HG03103 (cell line): ENCODE measurements around the gene TRMT5.

Source experiments
- ATAC-seq: cut with Tn5 transposase; IDR thresholded peaks from one replicate; pipeline ENCODE4 v1.9.1; 2021; ENCODE audit warnings: low read depth; ENCODE audit not compliant: unreplicated experiment

Gene TRMT5

DNA sequence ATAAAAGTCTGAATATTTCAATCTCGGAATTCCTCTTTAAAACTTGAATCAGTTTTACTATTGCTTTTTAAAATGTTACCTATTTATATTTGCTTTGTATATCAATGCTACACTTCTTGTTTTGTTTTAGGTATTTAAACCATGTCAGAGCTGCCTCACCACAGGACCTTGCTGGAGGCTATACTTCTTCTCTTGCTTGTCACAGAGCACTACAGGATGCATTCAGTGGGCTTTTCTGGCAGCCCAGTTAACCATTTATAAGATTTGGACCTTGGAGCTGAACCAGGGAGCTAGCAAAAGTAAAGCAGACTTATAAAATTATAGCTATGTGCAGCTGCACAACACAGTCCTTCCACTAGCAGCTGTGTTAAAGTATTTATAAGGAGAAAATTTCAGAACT, 12.8 kb downstream of the TRMT5 start:
- no peak for ATAC-seq

DNA sequence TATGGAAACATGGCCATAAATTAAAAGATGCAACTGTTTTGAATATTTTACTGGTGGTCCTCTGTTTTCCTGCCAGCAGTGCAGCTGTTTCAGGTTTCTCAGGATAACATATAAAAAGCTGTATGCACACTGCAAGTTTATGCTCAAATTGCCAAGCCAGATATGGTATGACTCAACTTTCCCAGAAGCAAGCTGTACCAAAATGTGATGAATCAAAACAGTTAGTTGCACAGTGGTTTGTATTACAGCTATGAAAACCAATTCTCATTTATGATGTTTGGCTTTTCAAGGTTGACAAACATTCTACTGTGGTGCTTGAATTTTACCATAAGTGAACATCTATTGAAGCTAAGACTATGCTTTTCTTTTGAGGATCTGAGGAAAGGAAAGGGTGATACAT, 15.5 kb downstream of the TRMT5 start:
- ATAC-seq, result no peak

DNA sequence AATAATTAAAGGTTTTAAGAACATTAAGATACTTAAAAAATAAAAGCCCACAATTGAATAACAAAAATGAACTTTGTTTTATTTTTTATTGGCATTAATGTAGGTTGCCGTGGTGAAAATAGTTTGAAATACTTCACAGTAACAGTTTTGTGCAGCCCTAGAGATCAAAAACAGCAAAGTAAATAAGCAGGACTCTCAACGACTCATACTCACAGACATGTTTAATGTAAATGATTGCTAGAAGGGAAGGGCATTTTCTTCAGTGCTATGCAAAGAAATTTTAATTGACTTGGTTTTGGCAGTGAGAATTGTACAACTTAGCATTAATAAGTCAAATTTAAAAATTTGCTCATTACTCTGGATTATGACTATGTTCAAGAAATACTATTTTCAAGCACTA, 16.0 kb downstream of the TRMT5 start:
- ATAC-seq, result no peak

DNA sequence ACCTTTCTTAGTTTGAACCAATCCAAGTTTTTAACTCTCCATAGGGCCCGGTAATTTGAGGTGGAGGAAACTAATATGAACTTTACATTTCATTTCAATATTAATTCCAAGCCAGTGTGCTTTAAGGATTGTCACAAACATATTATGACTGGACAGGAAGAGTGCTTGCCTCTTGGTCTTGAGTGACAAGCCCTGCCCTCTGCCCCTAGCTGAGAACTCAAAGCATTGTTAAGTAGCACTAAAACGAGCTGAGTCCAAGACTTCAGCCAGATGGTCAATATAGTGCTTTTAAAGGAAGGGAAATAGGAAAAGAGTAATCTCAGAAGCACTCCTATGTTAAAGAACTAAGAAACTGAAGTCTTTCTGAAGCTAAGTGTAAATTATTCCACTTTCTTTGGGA, 17.1 kb downstream of the TRMT5 start:
- no peak for ATAC-seq

DNA sequence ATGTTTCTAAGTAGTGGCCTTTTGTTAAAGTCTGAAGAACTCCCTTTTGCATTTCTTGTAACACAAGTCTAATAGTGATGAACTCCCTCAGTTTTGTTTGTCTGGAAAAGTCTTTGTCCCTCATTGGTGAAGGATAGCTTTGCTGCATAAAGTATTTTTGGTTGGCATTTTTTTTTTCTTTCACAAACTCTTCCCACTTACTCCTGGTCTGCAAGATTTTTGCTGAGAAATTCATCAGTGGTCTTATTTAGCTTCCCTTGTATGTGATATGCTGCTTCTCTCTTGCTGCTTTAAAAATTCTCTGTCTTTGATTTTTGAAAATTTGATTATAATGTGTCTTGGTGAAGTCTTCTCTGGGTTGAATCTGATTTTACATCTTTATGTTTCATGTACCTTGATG, 22.7 kb downstream of the TRMT5 start:
- ATAC-seq, result no peak

DNA sequence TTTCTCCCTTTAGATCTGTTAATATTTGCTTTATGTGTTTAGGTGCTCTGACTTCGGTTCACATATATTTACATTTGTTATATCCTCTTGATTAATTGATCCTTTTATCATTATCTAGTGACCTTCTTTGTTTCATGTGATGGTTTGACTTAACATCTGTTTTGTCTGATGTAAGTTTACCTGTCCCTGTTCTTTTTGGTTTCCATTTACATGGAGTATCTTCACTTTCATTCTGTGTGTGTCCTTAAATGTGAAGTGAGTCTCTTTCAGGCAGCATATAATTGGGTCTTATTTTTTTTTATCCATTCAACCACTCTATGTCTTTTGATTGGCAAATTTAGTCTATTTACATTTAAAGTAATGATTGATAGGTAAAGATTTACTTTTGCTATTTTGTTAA, 24.2 kb downstream of the TRMT5 start:
- no peak for ATAC-seq

DNA sequence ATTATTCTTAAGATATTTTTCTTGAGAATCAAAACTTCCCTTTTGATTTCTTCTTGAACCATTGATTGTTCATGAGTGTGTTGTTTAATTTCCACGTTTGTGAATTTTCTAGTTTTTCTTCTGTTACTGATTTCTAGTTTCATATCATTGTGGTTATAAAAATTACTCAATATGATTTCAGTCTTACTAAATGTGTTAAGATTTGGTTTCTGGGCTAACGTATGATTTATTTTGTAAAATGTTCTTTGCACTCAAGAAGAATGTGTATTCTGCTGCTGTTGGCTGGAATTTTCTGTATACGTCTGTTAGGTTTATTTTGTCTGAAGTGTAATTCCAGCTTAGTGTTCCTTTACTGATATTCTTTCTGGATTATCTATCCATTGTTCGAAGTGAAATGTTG, 24.7 kb downstream of the TRMT5 start:
- no peak for ATAC-seq

DNA sequence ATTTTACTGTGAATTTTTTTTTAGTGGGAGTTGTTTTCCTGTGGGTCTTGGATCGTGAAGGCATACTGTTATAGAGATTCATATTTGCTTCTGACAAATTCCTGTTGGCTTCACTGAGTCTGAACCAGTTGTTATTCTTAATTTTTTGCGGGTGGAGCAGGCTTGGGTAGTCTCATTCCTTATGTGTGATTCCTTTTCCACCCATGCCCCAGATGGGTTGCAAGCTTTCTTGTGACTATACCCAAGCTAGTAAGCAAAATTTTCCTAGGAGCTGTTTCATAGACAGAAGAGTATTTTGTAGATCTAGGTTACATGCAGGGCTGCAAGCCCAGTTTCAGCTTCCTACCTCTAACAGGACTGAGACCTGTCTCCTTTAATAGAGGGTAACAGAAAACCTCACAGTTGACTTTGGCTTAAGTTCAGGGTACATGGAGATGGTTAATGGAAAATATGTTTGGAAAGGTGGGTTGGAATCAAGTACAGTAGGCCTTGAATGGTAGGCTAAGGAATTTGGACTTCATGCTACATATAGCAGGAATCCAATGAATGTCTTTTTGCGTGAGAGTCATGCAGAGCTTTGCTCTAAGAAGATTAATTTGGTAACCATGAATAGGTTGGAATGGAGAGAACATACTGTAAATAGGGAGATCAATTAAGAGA, 29.0 kb downstream of the TRMT5 start:
- ATAC-seq, result no peak

DNA sequence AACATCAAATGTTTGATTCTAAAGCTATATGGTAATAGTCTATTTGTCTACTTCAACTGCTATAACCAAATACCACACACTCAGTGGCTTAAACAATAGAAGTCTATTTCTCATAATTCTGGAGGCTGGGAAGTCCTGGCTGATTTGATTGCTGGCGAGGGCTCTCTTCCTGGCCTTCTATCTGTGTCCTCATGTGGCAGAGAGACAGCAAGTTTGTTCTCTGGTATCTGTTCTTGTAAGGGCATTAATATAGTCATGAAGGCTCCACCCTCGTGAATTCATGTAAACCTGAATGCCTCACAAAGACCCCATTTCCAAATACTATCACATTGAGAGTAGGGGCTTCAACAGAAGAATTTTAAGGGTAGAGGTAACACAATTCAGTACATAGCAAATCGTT, 34.1 kb downstream of the TRMT5 start:
- no peak for ATAC-seq

DNA sequence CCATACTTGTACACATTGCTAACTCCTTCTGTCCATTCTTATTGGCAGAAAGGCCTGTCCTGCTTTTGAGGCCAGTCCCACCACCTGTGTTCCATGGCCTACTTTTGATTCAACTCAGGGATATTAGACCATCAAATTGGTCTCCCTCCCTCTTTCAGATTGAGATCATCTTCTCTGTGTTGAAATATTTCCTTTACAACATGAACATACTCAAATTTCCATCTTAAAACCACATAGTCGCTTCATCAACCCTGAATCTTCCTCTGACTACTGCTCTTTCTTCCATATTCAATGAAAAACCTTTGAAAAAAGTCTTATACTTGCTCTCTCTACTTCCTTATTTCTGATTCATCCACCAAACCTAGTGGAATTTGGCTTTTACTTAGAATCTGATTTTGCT, 34.9 kb downstream of the TRMT5 start:
- no peak for ATAC-seq

DNA sequence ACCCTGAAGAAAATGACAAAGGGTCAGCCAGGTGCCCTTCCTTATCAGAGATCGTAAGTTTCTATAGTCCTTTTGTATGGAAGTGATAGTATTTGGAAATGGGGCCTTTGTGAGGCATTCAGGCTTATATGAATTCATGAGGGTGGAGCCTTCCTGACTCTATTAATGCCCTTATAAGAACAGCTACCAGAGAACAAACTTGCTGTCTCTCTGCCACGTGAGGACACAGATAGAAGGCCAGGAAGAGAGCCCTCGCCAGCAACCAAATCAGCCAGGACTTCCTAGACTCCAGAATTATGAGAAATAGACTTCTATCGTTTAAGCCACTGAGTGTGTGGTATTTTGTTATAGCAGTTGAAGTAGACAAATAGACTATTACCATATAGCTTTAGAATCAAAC, 36.7 kb downstream of the TRMT5 start:
- no peak for ATAC-seq

DNA sequence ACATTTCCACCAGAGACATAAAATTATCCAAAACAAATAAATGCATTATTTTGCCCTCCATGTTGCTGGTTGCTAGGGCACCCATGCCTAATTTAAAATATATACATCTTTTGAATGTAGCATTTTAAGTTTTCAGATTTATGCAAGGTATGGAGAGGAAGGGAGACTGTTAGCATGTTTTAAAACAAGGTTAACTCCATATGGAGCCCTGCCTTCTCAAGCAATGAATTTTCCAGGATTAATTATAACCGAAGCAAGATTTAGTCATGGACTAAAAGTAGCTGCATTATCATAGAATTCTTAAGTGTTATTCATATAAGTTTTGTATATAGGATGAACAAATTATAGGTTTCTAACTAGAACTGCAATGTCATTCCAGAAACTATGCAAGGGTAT, 37.2 kb downstream of the TRMT5 start:
- no peak for ATAC-seq

DNA sequence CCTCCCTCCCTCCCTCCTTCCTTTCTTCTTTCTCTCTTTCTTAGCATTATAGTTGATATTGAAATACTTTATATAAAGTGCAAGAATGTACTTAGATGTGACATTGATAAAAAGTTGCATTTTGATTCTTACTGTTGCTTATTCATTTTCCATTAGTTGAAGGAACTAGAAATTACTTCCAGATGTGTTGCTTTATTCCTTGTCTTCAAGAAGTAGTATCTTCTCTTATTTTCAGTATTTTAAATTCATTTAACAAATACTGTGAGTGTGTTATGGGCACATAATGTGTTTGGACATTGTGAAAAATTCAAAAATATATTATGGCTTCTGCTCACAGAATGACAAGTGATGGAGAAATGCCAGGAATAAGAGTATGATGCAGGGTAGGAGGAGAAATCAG, 45.6 kb downstream of the TRMT5 start:
- ATAC-seq, result no peak

DNA sequence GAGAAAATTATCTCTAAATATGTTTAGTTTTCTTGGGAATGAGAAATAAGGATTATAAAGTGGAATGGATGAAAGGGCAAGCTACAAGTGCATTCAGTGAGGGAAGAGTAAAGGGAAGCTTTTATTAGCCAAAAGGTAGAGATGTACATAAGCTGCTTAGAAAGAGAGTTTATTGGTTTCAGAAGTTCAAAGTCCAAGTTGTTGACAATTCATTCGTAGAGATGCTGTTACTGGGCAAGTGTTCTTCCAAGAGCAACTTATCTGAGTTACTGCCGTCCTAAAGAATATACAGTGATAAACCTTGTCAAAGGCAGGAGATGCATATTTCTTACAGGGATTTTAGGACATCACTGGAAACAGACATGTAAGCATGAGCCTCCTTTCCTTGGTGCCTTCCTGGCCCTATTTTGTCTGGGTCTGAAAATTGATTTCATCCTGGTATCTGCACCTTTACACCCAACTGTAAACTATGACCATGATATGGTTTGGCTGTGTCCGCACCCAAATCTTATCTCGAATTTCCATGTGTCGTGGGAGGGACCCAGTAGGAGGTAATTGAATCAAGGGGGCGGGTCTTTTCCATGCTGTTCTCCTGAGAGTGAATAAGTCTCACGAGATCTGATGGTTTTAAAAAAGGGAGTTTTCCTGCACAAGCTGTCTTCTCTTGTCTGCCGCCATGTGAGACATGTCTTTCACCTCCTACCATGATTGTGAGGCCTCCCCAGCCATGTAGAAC, 46.8 kb downstream of the TRMT5 start:
- no peak for ATAC-seq

DNA sequence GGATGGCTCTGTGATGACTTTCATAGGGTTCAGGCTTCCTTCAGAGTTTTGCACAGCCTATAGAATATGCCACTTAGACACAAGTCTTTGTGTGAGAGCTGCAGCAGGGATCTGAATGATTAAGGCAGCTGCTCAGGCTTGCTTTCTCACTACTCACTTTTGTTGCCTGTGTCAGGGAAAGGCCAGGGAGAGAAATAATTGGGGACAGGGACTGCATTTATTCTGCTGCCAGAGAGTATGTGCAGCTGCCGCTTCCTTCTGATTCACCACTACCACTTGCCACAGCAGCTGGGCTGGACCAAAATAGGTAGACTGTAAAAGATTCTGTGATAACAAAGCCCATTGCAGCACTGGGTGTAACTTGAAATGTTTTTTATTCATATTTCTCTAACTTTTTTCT, 49.7 kb downstream of the TRMT5 start:
- ATAC-seq, result no peak

DNA sequence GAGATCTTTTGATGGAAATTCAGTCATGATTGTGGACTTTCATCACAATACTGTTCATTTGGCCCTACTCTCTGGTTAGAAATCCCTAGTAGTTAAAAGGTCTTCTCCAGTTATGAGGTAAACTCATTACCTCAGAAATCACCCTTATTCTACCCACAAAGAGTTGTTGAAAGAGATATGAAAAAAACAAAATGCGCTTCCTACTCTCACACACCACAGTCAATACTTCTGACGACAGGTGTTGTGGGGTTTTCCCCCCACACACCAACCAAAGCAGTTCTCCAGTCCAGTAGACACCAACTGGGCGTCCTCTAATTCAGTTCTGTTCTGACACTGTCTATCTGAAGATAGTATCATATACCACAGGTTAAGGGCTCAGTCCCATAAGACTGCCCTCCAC, 54.9 kb downstream of the TRMT5 start:
- ATAC-seq, result peak; percentile 85

DNA sequence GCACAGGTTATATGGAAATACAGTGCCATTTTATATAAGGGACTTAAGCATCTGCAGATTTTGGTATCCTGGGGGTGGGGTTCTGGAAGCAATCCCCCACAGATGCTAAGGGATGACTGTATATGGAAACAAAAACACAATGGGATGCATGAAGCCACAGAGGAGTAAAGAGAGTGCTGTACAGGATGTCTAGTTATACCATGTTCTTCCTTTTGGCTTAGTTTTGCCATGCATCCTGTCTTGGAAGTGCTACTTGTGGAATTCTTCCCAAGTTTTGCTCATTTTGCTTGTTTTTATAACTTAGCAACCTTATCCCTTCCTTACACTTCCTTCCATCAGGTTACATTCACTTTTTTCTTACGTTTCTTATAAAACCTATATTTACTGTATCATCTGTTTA, 55.6 kb downstream of the TRMT5 start:
- no peak for ATAC-seq

DNA sequence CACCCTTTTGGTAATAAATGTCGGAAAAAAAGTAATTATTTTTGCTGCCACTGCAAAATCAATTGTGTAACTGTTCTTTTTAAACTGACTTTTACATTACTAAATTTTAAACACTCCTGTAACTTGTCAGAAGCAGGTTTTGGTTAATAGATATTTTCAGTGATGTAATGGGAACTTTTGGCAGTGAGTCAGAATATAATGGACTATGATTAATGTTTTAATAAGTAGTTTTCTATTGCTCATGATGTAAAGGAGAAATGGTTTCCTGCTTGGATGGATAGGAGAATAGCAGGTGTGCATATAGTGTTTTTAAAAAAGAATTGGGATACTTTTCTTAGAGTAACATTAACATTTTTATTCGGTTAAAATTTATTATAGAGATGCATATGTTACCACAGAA, 58.8 kb downstream of the TRMT5 start:
- ATAC-seq, result no peak
